ENCODE results near the gene LRRC32. TPM values are rescaled to one million over a fixed set of nuclear protein-coding genes. Genes with fewer than 3 reads are reported as not detected.

LRRC32 gene
- polyA plus RNA-seq, 3 donors, result 1.5 TPM; not detected in 2

DNA sequence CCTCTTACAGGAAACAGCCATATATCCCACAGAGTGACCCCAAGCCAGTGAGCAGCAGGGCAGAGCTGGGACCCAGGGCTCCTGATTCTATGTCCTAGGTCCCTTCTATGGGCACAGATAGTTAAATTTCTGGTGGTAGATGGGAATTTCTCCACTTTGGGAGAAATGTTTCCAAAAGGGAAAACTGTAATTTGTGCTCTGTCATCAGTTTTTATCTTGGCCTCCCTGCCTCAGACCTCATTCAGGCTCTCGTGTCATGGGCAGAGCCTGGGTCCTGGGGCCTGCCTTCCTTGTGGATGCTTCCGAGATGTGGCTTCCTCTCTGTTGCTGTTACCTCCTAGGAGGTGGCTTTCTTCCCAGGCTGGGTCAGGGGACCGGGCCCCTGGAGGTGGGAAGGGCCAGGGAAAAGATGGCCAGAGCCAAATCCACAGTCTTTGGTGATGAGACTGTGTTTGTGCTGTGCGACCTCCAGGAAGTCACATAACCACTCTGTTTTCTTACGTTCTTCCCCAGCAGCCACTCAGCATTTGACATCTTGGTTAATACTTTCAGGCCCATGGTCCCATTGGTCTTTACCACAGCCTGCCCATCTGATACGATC lies 8.6 kb downstream of the LRRC32 start:
- intact Hi-C loops (cut with micrococcal nuclease), result no loop called here
- Mint-ChIP-seq H3K4me3 (no peak overlapping the region), H3K27me3 (ENCODE audit: low read depth in 3 of 3) (peaks cover 6 to 30% (median 10%) of the 10 kb centered on the region in 3 donors), H3K9me3 (no peaks in the 10 kb centered on the region), H3K4me1 (peaks cover 27% of the 10 kb centered on the region), H3K27ac (no peak overlapping the region), H3K36me3 (peaks cover 0 to 2% of the 10 kb centered on the region in 2 donors)
- no peak for DNase-seq
- no peaks in the 10 kb centered on the region for H3K9me3 ChIP-seq (replicated peaks in 1 of 2; ENCODE audit: control insufficient read depth in 1 of 2, insufficient read depth in 1 of 2, low read length in 2 of 2)
- no peak overlapping the region for H3K4me2 ChIP-seq (replicated peaks; ENCODE audit: extremely low read depth, low read length, poor library complexity, severe bottlenecking)
- TF ChIP-seq, protein P1, sequence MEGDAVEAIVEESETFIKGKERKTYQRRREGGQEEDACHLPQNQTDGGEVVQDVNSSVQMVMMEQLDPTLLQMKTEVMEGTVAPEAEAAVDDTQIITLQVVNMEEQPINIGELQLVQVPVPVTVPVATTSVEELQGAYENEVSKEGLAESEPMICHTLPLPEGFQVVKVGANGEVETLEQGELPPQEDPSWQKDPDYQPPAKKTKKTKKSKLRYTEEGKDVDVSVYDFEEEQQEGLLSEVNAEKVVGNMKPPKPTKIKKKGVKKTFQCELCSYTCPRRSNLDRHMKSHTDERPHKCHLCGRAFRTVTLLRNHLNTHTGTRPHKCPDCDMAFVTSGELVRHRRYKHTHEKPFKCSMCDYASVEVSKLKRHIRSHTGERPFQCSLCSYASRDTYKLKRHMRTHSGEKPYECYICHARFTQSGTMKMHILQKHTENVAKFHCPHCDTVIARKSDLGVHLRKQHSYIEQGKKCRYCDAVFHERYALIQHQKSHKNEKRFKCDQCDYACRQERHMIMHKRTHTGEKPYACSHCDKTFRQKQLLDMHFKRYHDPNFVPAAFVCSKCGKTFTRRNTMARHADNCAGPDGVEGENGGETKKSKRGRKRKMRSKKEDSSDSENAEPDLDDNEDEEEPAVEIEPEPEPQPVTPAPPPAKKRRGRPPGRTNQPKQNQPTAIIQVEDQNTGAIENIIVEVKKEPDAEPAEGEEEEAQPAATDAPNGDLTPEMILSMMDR (IDR thresholded peaks at IDR 0.05), result no peak
- H3K36me3 ChIP-seq (replicated peaks in 1 of 2; ENCODE audit: control insufficient read depth in 1 of 2, insufficient read depth in 2 of 2, low read length in 2 of 2), result no peaks in the 10 kb centered on the region
- peaks cover 0 to 2% of the 10 kb centered on the region in 2 donors for H3K27me3 ChIP-seq (ENCODE audit: control insufficient read depth in 2 of 2, insufficient read depth in 2 of 2, low read length in 2 of 2)
- no peak overlapping the region for H3K27ac ChIP-seq (ENCODE audit: low read depth in 1 of 2, low read length in 2 of 2)
- H3K9ac ChIP-seq (ENCODE audit: insufficient read depth, low read length, poor library complexity, severe bottlenecking), result no peak overlapping the region
- H4K20me1 ChIP-seq (ENCODE audit: insufficient read depth, low read length), result no peaks in the 10 kb centered on the region
- H2AFZ ChIP-seq (ENCODE audit: insufficient read depth, low read depth, low read length, poor library complexity, severe bottlenecking), result no peak overlapping the region
- H3K4me3 ChIP-seq (replicated peaks in 1 of 3; ENCODE audit: low read depth in 2 of 3, low read length in 3 of 3), result no peak overlapping the region
- no peaks in the 10 kb centered on the region for H3K79me2 ChIP-seq (ENCODE audit: insufficient read depth, low read length)
- WGBS (ENCODE audit: insufficient coverage), result 93% methylated on average over 3 of the region's 6 CpGs
- H3K4me1 ChIP-seq (ENCODE audit: control insufficient read depth in 1 of 2, insufficient read depth in 2 of 2, low read length in 2 of 2), result peaks cover 6% of the 10 kb centered on the region in 2 donors

DNA sequence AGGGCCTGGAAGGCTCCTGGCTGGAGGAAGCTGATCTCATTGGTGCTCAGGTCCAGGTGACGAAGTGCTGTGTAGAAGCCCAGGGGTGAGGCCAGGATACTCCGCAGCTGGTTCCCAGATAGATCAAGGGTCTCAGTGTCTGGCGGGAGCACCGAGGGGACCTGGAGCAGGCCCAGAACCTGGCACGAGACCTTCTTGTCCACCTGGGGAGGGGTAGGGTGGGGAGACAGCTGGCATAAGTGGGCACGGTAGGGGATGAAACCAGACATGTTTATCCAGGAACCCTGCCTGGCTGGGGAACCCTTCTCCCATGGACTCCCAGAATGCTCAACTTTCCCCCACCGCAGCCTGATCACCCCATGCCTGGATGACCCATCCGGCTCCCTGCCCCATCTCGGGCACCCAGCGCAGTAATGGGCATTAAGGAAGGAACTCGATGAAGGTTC lies 9.2 kb downstream of the LRRC32 start:
- TF ChIP-seq, protein P1 (IDR thresholded peaks at IDR 0.05), result no peak
- Histone ChIP-seq H3K36me3 (replicated peaks in 1 of 2; ENCODE audit: control insufficient read depth in 1 of 2, insufficient read depth in 2 of 2, low read length in 2 of 2) (no peaks in the 10 kb centered on the region), H4K20me1 (ENCODE audit: insufficient read depth, low read length) (no peaks in the 10 kb centered on the region), H3K79me2 (ENCODE audit: insufficient read depth, low read length) (no peaks in the 10 kb centered on the region), H3K27me3 (ENCODE audit: control insufficient read depth in 2 of 2, insufficient read depth in 2 of 2, low read length in 2 of 2) (peaks cover 0 to 2% of the 10 kb centered on the region in 2 donors), H3K4me2 (replicated peaks; ENCODE audit: extremely low read depth, low read length, poor library complexity, severe bottlenecking) (no peak overlapping the region), H3K27ac (ENCODE audit: low read depth in 1 of 2, low read length in 2 of 2) (no peak overlapping the region), H3K9me3 (replicated peaks in 1 of 2; ENCODE audit: control insufficient read depth in 1 of 2, insufficient read depth in 1 of 2, low read length in 2 of 2) (no peaks in the 10 kb centered on the region), H3K4me3 (replicated peaks in 1 of 3; ENCODE audit: low read depth in 2 of 3, low read length in 3 of 3) (no peak overlapping the region), H3K9ac (ENCODE audit: insufficient read depth, low read length, poor library complexity, severe bottlenecking) (no peak overlapping the region), H3K4me1 (ENCODE audit: control insufficient read depth in 1 of 2, insufficient read depth in 2 of 2, low read length in 2 of 2) (peaks cover 6 to 9% of the 10 kb centered on the region in 2 donors), H2AFZ (ENCODE audit: insufficient read depth, low read depth, low read length, poor library complexity, severe bottlenecking) (no peak overlapping the region)
- Mint-ChIP-seq H3K27ac (no peak overlapping the region), H3K4me3 (no peak overlapping the region), H3K36me3 (peaks cover 0 to 1% of the 10 kb centered on the region in 2 donors), H3K27me3 (ENCODE audit: low read depth in 3 of 3) (peaks cover 10 to 30% (median 10%) of the 10 kb centered on the region in 3 donors), H3K4me1 (peaks cover 27% of the 10 kb centered on the region), H3K9me3 (no peaks in the 10 kb centered on the region)
- WGBS (ENCODE audit: insufficient coverage), result 96% methylated on average over 5 of the region's 11 CpGs
- intact Hi-C loops (cut with micrococcal nuclease), result no loop called here
- no peak for DNase-seq

All from CD14-positive monocyte (primary cell).